Measurements from ENCODE around the gene PLPP4.

The PLPP4 gene

DNA sequence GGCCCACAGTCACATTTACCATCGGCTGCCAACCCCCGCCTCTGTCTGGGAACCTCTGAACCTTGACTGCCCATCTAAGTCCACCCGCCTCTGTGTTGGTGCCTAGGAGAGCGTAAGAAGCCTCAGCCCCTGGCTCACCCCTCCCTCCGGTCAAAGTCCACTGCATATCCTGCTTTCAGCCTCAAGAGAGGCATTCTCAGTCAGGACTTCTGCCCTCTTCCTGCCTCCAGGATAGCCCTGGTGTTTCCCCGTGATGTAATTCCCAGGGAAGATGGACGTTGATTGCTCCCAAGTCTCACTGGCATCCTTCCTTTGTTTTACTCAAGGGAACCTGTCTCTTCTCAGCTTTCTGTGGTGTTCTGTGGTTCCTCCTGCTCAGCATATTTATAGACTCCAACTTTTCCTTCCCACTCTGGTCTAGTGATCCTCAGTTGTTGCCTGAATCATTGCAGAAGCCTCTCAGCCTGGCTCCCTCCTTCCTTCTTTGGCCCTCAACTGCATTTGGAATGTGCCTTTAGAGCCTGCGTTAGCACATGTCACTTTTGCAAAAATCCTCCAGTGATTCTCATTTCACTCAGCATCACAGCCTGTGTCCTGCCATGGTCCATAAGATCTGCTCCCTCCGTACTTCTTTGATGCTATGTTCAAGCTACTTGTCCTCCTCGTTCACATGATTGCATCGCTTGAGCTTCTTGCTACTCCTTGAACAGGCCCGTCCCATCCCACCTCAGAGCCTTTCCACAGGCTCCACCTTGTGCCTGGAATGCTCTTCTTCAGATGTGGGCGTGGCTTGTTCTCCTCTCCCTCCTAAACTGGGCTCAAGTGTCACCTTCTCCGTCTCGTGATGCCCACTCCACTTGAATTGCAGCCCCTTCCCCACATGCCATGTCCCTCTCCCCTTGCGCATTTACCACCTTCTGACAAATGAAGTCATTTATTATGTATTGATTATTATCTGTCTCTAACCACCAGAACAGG is 124.2 kb downstream of the PLPP4 start:
- DNase-seq: no peak

DNA sequence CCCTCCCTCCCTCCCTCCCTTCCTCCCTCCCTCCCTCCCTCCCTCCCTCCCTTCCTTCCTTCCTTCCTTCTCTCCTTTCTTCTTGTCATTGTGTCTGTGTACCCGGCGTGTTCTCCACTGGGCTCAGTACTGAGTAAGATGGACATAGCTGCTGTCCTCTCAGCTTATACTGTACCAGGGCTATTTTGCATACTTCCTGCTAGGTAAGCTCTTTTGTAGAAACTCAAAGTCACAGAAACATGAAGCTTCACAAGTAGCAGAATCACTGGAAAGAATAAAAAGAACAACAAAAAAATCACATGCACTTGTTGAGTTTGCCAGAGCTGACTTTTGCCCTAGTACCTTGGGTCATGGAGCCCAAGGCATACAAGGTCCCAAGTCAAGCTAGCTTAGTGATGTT is 125.7 kb downstream of the PLPP4 start:
- no peak for DNase-seq

- DNase-seq: no peak
Measured at GRCh38 chr10:120583424-120584108, 126.5 kb downstream of the PLPP4 start.

- DNase-seq: no peak
Measured at GRCh38 chr10:120584786-120585185, 127.8 kb downstream of the PLPP4 start.

DNA sequence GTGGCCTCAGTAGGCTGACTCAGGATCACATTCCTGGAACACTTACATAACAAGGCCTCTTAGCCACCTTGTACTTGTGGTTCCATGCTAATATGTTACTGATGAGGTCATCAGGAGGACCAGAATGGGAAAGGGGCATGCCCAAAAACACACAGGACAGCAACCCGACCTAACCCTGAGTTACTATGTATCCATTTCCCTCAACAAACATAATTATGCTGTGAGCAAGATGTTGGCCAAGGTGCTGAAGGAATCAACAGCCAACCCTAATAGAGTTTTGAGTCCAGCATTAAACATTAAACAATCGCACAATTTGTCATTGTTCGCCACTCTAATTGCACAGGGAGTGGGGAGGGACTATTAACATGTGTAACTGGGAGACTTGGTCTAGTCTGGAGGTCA is 129.4 kb downstream of the PLPP4 start:
- DNase-seq: no peak

DNA sequence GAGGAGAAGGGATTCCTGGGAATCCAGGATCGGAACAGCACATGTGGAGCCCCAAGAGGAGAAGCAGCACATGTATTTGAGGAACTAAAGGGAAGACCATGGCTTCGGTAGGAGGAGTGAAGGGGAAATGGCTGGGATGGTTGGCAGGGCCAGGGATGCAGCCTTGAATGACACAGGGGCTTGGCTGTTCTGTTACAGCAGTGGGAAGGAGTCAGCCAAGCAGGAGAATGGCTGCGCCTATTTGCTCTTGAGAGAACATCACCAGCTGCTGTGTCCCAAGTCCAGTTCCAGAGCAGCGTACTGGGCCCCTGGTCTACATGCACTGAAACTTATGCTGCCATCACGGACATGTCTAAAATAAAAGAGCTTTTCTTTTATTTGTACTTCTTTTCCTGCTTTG is 130.0 kb downstream of the PLPP4 start:
- DNase-seq: no peak

DNA sequence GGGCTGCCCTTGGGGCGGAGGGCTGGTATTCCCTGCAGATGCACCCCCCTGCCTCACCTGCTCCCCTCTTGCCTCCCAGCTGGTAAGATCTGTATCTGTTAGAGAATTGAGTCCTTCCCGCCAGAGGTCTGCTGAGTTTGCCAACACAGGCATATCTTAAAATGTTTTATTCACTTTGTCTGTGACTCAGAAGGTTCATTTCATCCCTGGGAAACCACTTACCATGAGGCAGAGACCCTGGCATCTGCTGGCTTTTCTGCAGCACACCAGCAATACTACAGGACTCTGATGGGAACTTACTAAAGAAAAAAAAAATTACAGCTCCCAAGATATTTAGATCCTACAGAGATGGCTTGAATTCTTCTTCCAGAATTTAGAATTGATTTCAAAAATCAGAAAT is 131.3 kb downstream of the PLPP4 start:
- no peak for DNase-seq

GRCh38 chr10:120593693-120594092 is 136.7 kb downstream of the PLPP4 start:
- no peak for DNase-seq

GRCh38 chr10:120597902-120598301 is 140.9 kb downstream of the PLPP4 start:
- no peak for DNase-seq

GRCh38 chr10:120598386-120598785 is 141.4 kb downstream of the PLPP4 start:
- DNase-seq: no peak

- DNase-seq: no peak
Measured at GRCh38 chr10:120599200-120599724, 142.2 kb downstream of the PLPP4 start.

GRCh38 chr10:120600871-120601649 is 144.0 kb downstream of the PLPP4 start:
- no peak for DNase-seq

DNA sequence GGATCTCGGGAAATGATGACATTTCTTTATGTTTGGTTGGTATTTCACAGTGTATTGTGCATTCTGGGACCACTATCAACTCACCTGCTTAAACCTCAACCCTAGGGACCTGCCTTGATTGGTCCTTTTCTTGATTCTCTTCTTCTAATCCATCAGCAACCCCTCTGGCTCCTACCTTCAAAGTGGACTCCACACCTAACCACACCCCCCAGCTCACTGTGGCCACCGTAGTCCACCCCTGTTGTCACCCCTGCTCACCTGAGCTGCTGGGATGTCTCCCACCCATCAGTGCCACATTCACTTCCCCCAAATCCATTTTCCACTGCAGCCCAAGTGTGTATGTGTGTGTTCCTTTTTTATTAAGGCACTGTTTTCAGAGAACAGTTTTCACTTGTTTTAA is 145.0 kb downstream of the PLPP4 start:
- DNase-seq: no peak

DNA sequence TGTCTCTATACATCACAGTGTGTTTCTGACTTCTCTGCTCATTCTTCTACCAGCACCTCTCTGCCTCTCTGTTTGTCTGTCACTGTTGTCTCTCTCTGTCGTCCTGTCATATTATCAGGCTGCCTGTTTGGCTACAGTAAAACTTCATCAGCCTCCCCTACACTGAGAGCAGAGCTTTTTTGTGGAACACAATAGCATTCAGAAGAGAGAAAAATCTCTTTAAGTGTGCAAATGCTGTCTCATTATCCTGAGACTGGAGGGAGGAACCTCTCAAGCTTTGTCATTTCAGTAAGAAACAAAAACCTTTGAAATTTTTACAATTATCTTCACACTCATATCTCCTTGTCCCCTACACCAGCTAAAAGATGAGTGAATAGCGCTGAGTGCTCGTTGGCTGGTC is 148.4 kb downstream of the PLPP4 start:
- DNase-seq: no peak

DNA sequence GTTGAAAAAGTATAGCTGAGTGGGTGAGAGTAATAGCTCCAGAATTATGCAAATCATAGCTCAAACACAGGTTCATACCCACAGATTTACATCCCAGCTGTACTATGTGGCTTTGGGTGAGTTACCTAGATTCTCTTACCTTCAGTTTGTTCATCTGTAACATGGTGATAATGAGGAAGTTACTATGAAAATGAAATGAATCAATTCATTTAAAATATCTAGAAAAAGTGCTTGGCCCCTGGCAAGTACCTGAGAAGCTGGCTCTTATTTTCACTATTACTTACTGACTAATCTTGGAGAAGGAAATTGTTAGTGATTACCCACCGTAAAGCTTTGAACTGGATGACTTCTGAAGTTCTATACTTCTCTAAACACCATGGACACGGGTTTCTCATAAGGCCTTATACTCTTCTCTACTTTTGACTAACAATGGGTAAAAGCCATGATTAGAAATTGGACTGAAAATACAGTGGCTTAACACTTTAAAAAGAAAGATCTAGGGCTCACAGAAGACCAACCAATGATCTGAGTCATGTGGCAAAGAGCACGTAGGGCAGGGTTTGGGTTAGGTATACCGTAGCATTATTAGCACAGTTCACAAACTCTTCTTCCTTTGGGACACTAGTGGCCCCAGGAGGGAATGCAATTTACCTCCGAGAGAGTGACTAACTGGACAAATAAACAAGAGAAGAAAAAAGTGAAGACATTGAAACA is 149.2 kb downstream of the PLPP4 start:
- no peak for DNase-seq

- no peak for DNase-seq
Measured at GRCh38 chr10:120607016-120607709, 150.1 kb downstream of the PLPP4 start.

DNA sequence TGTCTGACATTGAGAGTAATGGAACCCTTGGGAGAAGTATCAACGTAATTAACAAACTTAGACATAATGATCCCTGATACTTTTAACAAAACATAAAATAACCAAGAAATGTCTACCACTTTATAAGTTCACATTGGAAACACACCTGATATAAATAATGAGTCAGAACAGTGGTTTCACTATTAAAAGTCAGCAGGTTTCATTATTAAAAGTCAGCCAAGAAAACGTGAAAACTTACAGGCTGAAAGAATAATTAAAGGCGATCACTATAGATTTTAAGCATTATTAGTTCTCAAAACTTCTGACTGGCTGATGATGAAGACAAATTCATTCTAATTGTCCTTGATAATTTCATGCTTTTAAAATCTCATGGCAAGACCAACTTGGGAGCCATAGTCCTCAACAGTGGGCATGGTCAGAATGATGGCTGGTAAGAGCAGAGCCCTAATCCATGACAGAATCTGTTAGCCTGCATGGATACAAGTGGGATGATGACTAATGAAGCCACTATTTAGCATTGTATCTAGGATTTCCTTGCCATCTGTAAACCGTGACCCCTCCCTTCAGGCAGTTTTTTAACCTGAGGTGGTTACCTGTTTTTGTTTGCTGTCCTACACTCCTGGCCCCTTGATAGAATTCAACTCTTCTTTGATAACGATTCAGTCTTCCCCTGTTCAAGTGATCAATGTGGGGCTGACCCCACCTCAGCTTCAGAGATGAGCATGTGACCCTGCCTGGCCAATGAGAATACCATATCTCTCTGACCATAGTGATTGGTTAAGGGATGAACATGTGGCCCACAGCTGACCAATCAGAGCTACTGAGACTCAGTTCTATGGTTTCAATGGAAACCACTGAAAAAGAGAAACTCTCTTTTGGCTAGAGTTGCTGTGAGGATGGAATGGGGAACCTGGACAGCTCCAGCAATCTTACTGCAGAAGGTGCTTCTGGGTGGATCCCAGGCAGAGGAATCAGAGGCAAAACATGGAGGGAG is 151.0 kb downstream of the PLPP4 start:
- DNase-seq: no peak

DNA sequence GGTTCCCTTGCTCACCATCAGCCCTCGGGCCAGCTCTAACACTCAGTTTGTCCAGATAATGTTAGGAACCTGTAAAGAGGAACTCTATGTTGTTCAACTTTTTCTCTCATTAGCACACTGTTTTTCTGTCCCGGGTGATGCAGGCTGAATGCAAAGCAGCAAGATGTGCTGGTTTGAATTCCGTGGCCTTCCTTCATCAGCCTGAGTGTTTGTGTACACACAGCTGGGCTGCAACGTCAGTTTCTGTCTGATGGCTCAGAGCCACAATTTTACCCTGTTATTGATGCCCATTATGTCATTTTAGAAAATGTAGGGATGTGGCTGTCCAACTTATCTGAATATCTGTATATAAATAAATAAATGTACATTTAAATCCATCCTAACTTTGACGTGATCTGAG is 152.0 kb downstream of the PLPP4 start:
- DNase-seq: no peak

GRCh38 chr10:120610791-120611190 is 153.8 kb downstream of the PLPP4 start:
- DNase-seq: no peak

GRCh38 chr10:120612756-120613155 is 155.7 kb downstream of the PLPP4 start:
- DNase-seq: no peak

DNA sequence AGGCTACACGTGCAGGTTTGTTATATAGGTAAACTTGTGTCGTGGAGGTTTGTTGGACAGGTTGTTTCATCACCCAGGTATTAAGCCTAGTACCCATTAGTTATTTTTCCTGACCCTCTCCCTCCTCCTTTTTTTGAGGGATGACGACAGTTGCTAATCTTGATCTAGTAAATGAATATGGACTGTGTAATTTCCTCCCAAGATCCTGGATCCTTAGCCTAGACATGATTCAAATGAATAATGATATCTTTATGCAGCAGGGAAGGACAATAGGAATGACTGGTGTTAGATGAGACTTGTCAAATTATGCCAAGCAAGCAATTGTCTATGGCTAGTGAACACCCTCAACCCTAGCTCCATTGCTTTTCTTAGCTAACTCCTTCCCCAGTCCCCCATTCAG is 156.2 kb downstream of the PLPP4 start:
- DNase-seq: no peak
